HepG2 (cell line): ENCODE data around the gene MFSD2A. TPM values are rescaled to one million over a fixed set of nuclear protein-coding genes. Genes with fewer than 3 reads are reported as not detected.

ENCODE experiments used
- ATAC-seq: fragments of 200-7000 bp; cut with Tn5 transposase; 3 replicates; pipeline ENCODE4 v1.9.1; 2020; ENCODE audit warnings: mild to moderate bottlenecking, moderate library complexity
- BruUV-seq: library from RNA; stranded (reverse); fragments of 400-500 nt; replicated peaks from 2 replicates; lab custom pipeline; 2021; lab: Mats Ljungman, UMichigan
- CTCF ChIA-PET: fragments of 300-600 bp; formaldehyde crosslinking; extraction: SDS; loops from one replicate; lab custom pipeline; 2021; ENCODE audit warnings: low total read pairs, inconsistent platforms, low intra/inter-chr PET ratio; lab: Yijun Ruan, JAX
- POLR2A ChIA-PET: fragments of 350-600 bp; sonication (Branson Sonifier 250); formaldehyde crosslinking; loops from one replicate; lab custom pipeline; 2020; ENCODE audit warnings: antibody characterized with exemption, inconsistent platforms; lab: Yijun Ruan, JAX
- DNase-seq: peaks from one replicate; pipeline ENCODE4 v3.0.0-alpha.2; 2015; ENCODE audit warnings: low spot score
- FAIRE-seq: peaks from 3 replicates; lab custom pipeline; 2011; peaks lifted over from hg19 to GRCh38; lab: Jason Lieb, UNC
- H2AFZ ChIP-seq: one replicate; pipeline ENCODE4 v1.6.1; 2011; ENCODE audit warnings: low read length, inconsistent platforms
- H3K27ac ChIP-seq: fragments of 300-600 bp; 3 replicates; pipeline ENCODE4 v1.8.0; 2011; ENCODE audit warnings: mixed run types, mild to moderate bottlenecking, mixed read lengths, low read length, inconsistent platforms; ENCODE audit not compliant: insufficient read depth; ENCODE audit errors: extremely low read length
- H3K27me3 ChIP-seq, 2 experiments: fragments of 200-600 bp in 1 of 2; 2 replicates in 1 of 2; 3 replicates in 1 of 2; pipeline versions ENCODE4 v1.6.0 to v1.8.0; 2011; ENCODE audit warnings: low read length in 2 of 2, mild to moderate bottlenecking in 2 of 2, moderate library complexity in 2 of 2, inconsistent platforms in 1 of 2; ENCODE audit not compliant: insufficient read depth in 2 of 2, control insufficient read depth in 1 of 2
- H3K36me3 ChIP-seq, 2 experiments: fragments of 200-600 bp in 1 of 2; replicated peaks in 1 of 2; 2 replicates in 1 of 2; 3 replicates in 1 of 2; pipeline versions ENCODE4 v1.5.1 to v1.8.0; 2011; ENCODE audit warnings: low read length in 2 of 2, inconsistent platforms in 1 of 2; ENCODE audit not compliant: insufficient read depth in 2 of 2, control insufficient read depth in 1 of 2
- H3K4me1 ChIP-seq: 2 replicates; pipeline ENCODE4 v1.5.1; 2012; ENCODE audit warnings: low read length, inconsistent platforms; ENCODE audit not compliant: insufficient read depth
- H3K4me2 ChIP-seq: 2 replicates; pipeline ENCODE4 v1.6.0; 2011; ENCODE audit warnings: low read depth, low read length, inconsistent platforms
- H3K4me3 ChIP-seq, 3 experiments: fragments of 200-600 bp in 1 of 3; sonication (generic), shearing (Covaris generic) in 1 of 3; replicated peaks in 1 of 3; 2 replicates each; pipeline ENCODE4 v1.5.1; 2011 to 2016; ENCODE audit warnings: low read length in 3 of 3, inconsistent platforms in 2 of 3, low read depth in 2 of 3, mild to moderate bottlenecking in 2 of 3, control low read depth in 1 of 3, mixed read lengths in 1 of 3; ENCODE audit not compliant: insufficient read depth in 1 of 3
- H3K79me2 ChIP-seq: one replicate; pipeline ENCODE4 v1.6.1; 2011; ENCODE audit warnings: low read length, inconsistent platforms; ENCODE audit not compliant: insufficient read depth
- H3K9ac ChIP-seq: 2 replicates; pipeline ENCODE4 v1.6.0; 2011; ENCODE audit warnings: mild to moderate bottlenecking, low read depth, low read length, inconsistent platforms; ENCODE audit not compliant: insufficient read depth
- H3K9me3 ChIP-seq: 2 replicates; pipeline ENCODE4 v1.5.1; 2012; ENCODE audit warnings: mild to moderate bottlenecking, low read length
- H4K20me1 ChIP-seq: 2 replicates; pipeline ENCODE4 v1.6.0; 2011; ENCODE audit warnings: inconsistent platforms, mild to moderate bottlenecking, low read length, moderate library complexity; ENCODE audit not compliant: insufficient read depth
- AFF4 ChIP-seq: sonication (generic); formaldehyde crosslinking; IDR thresholded peaks from 2 replicates; pipeline ENCODE4 v1.4.0; 2020; ENCODE audit warnings: missing genetic modification reagents
- AHR ChIP-seq: IDR thresholded peaks from 2 replicates; pipeline ENCODE4 v1.6.1; 2018; ENCODE audit warnings: missing genetic modification reagents, missing compliant biosample characterization
- MTA1 ChIP-seq: sonication (generic); formaldehyde crosslinking; IDR thresholded peaks from 2 replicates; pipeline ENCODE4 v1.4.0; 2020; ENCODE audit warnings: missing genetic modification reagents, mild to moderate bottlenecking, borderline replicate concordance
- MZF1 ChIP-seq: sonication (generic); formaldehyde crosslinking; IDR thresholded peaks from 2 replicates; pipeline ENCODE4 v1.8.1; 2023; ENCODE audit warnings: mild to moderate bottlenecking, missing genetic modification reagents, borderline replicate concordance
- SATB2 ChIP-seq: sonication (generic); formaldehyde crosslinking; IDR thresholded peaks from 2 replicates; pipeline ENCODE4 v1.5.0; 2020; ENCODE audit warnings: missing genetic modification reagents
- SCMH1 ChIP-seq: sonication (generic); formaldehyde crosslinking; IDR thresholded peaks from 2 replicates; pipeline ENCODE4 v1.9.0; 2021; ENCODE audit warnings: missing genetic modification reagents, mild to moderate bottlenecking, borderline replicate concordance
- SMC3 ChIP-seq: IDR thresholded peaks from 2 replicates; pipeline ENCODE4 v1.6.1; 2011; ENCODE audit warnings: low read length, improper control_type of control experiment
- SRSF4 ChIP-seq: fragments of 200-400 bp; formaldehyde crosslinking; IDR thresholded peaks from one replicate; pipeline ENCODE4 v1.6.1; 2018; ENCODE audit warnings: mild to moderate bottlenecking, low read depth, low read length, moderate library complexity; ENCODE audit not compliant: poor library complexity, severe bottlenecking
- SYNCRIP ChIP-seq: fragments of 200-400 bp; formaldehyde crosslinking; IDR thresholded peaks from 2 replicates; pipeline ENCODE4 v1.6.1; 2018; ENCODE audit warnings: mild to moderate bottlenecking, low read depth, low read length; ENCODE audit not compliant: insufficient read depth
- THAP11 ChIP-seq: IDR thresholded peaks from 2 replicates; pipeline ENCODE4 v1.6.1; 2016; ENCODE audit warnings: missing biosample characterization, missing genetic modification reagents
- ZKSCAN8 ChIP-seq: IDR thresholded peaks from 2 replicates; pipeline ENCODE4 v1.6.1; 2016; ENCODE audit warnings: borderline replicate concordance, missing genetic modification reagents, missing compliant biosample characterization
- ZNF235 ChIP-seq: sonication (generic); formaldehyde crosslinking; IDR thresholded peaks from 2 replicates; pipeline ENCODE4 v1.8.1; 2023; ENCODE audit warnings: mild to moderate bottlenecking, missing genetic modification reagents, borderline replicate concordance
- ZNF34 ChIP-seq: sonication (generic); formaldehyde crosslinking; IDR thresholded peaks from 2 replicates; pipeline ENCODE4 v1.4.0; 2020; ENCODE audit warnings: mild to moderate bottlenecking, missing genetic modification reagents, borderline replicate concordance
- ZNF484 ChIP-seq: sonication (generic); formaldehyde crosslinking; IDR thresholded peaks from 2 replicates; pipeline ENCODE4 v1.5.1; 2020; ENCODE audit warnings: mild to moderate bottlenecking, low read depth, missing genetic modification reagents, borderline replicate concordance
- WGBS: methylation state at CpG from one replicate; pipeline ENCODE4 v1.1.6; 2017; ENCODE audit warnings: low lambda C conversion rate; 5-methylcytosine and 5-hydroxymethylcytosine counted together
- in situ Hi-C: cut with HindIII; loops from 2 replicates; pipeline ENCODE4 v1.10.0; 2017; ENCODE audit warnings: low pct_unique_long_range_greater_than_20kb; ENCODE audit not compliant: extremely low pct_ligation_motif_present
- intact Hi-C: fragments of 100-400 bp; cut with micrococcal nuclease; formaldehyde crosslinking; loops from one replicate; pipeline ENCODE4 v1.10.0; 2022; ENCODE audit not compliant: unreplicated experiment
- polyA plus RNA-seq, 8 experiments: library from polyadenylated mRNA; depleted of rRNA in 3 of 8; stranded (reverse) in 7 of 8; unstranded in 1 of 8; fragments of >200 nt; fragmentation: Illumina TruSeq in 4 of 8; extraction: Trizol in 4 of 8; gene quantifications; 2 replicates each; pipeline versions ENCODE4 v1.2.1 to v1.2.3, GENCODE V29; 2011 to 2016; ENCODE audit warnings: low read depth in 4 of 8, missing spikeins in 1 of 8, mixed read lengths in 1 of 8; ENCODE audit not compliant: insufficient read depth in 1 of 8
- total RNA-seq, 5 experiments: library from RNA; depleted of rRNA; stranded (reverse); fragments of >200 nt; fragmentation: Illumina TruSeq; extraction: Trizol; gene quantifications; 2 replicates each; pipeline ENCODE4 v1.2.3, GENCODE V29; 2016; ENCODE audit warnings: low read depth in 1 of 5

MFSD2A gene
- total and polyA plus RNA-seq, 2 of the 13 experiments (the other 11 are each of a cell fraction or from before 2014, with no cell fraction given), result 0.08 TPM; not detected in 1

- FAIRE-seq (no peak), ATAC-seq (no peak), DNase-seq (no peak)
- ChIA-PET POLR2A (no interaction called here), CTCF (no interaction called here)
- Histone ChIP-seq H3K9ac (no peak overlapping the region), H2AFZ (no peak overlapping the region), H3K79me2 (no peaks in the 10 kb centered on the region), H3K27ac (no peak overlapping the region), H3K9me3 (no peaks in the 10 kb centered on the region), H3K36me3 (no peaks in the 10 kb centered on the region), H3K4me1 (no peaks in the 10 kb centered on the region), H3K4me2 (no peak overlapping the region), H3K27me3 (no peaks in the 10 kb centered on the region), H4K20me1 (no peaks in the 10 kb centered on the region), H3K4me3 (no peak overlapping the region)
- BruUV-seq, result no TSS peak
- intact Hi-C loops, result no loop called here
- in situ Hi-C loops, result no loop called here
- 55% methylated on average over 7 of the region's 7 CpGs for WGBS
- TF ChIP-seq AHR (no peak), ZKSCAN8 (CRISPR knock-in tag) (no peak), SMC3 (no peak), AFF4 (no peak), ZNF484 (CRISPR knock-in tag) (no peak), SATB2 (no peak), SYNCRIP (no peak), ZNF34 (no peak), ZNF235 (no peak), THAP11 (no peak), SCMH1 (no peak), MTA1 (no peak), MZF1 (CRISPR knock-in tag) (no peak), SRSF4 (no peak)
Measured at GRCh38 chr1:39984951-39985350, 30.0 kb downstream of the MFSD2A start.
